Upper lobe of left lung (tissue), 6 donors: ENCODE measurements around the gene ECD. TPM values are rescaled to one million over a fixed set of nuclear protein-coding genes. Genes with fewer than 3 reads are reported as not detected.

Experiments used
- ATAC-seq, 2 donors: fragments of 200-7000 bp; cut with Tn5 transposase; one replicate each; pipeline ENCODE4 v1.9.1; 2022; ENCODE audit warnings: mild to moderate bottlenecking in 2 of 2, moderate library complexity in 2 of 2; ENCODE audit not compliant: low FRiP score in 2 of 2
- DNase-seq, 2 donors: peaks; one replicate each; pipeline ENCODE4 v3.0.0-alpha.2; 2019 to 2020
- H3K27ac ChIP-seq, 4 donors: fragments of 200-600 bp; sonication (generic); one replicate each; pipeline ENCODE4 v1.5.1; 2016 to 2019
- H3K27me3 ChIP-seq, 4 donors: fragments of 200-600 bp; sonication (generic); one replicate each; pipeline ENCODE4 v1.5.1; 2017 to 2019
- H3K36me3 ChIP-seq, 4 donors: fragments of 200-600 bp; sonication (generic); one replicate each; pipeline ENCODE4 v1.5.1; 2016 to 2019
- H3K4me1 ChIP-seq, 4 donors: fragments of 200-600 bp; sonication (generic); one replicate each; pipeline ENCODE4 v1.5.1; 2018 to 2019
- H3K4me3 ChIP-seq, 4 donors: fragments of 200-600 bp; sonication (generic); one replicate each; pipeline ENCODE4 v1.5.1; 2017 to 2019; ENCODE audit warnings: mild to moderate bottlenecking in 2 of 4, moderate library complexity in 1 of 4
- H3K9me3 ChIP-seq, 4 donors: fragments of 200-600 bp; sonication (generic); one replicate each; pipeline ENCODE4 v1.5.1; 2018 to 2019
- CTCF ChIP-seq, 6 experiments: fragments of 450-650 bp in 4 of 6; fragments of 200-600 bp in 2 of 6; sonication (generic) in 2 of 6; IDR thresholded peaks; one replicate each; pipeline ENCODE4 v1.5.1; 2016 to 2019; ENCODE audit warnings: antibody characterized with exemption in 6 of 6
- EP300 ChIP-seq, 4 donors: sonication (generic); formaldehyde crosslinking; IDR thresholded peaks; one replicate each; pipeline ENCODE4 v1.5.1; 2017; ENCODE audit warnings: antibody characterized with exemption in 4 of 4, control low read depth in 2 of 4
- POLR2A ChIP-seq, 4 donors: fragments of 450-650 bp; IDR thresholded peaks; one replicate each; pipeline ENCODE4 v1.5.1; 2016 to 2017; ENCODE audit warnings: antibody characterized with exemption in 4 of 4, mild to moderate bottlenecking in 2 of 4
- POLR2AphosphoS5 ChIP-seq, 2 donors: sonication (generic); formaldehyde crosslinking; IDR thresholded peaks; one replicate each; pipeline ENCODE4 v1.5.1; 2017; ENCODE audit warnings: antibody characterized with exemption in 2 of 2
- WGBS, 2 donors: methylation state at CpG; one replicate each; pipeline ENCODE4 v1.1.5; 2017 to 2018; 5-methylcytosine and 5-hydroxymethylcytosine counted together
- total RNA-seq, 6 donors: library from RNA; depleted of rRNA in 4 of 6; stranded (reverse); fragments of >200 nt in 4 of 6; gene quantifications; one replicate each; pipeline versions ENCODE4 v1.1.0 to v1.2.1, GENCODE V29; 2016 to 2021
- donor health status: DM: no; HTN: no; CAD: no; lungs with moderate emphysema.
- donor health status: DM: no; HTN: yes; CAD: no; lungs with severe emphysema.

The ECD gene
- total RNA-seq, 6 donors from 2014 or later = 19.2 to 43.0 (median 24.8) TPM

GRCh38 chr10:73190188-73190587 lies 22.4 kb upstream of the ECD start:
- H3K4me3 ChIP-seq = no peak overlapping the region
- DNase-seq = no peak
- no peak overlapping the region for H3K27ac ChIP-seq
- peaks cover 0 to 14% (median 9%) of the 10 kb centered on the region in 4 donors for H3K36me3 ChIP-seq
- H3K9me3 ChIP-seq = no peaks in the 10 kb centered on the region
- H3K4me1 ChIP-seq = no peaks in the 10 kb centered on the region
- no peak for ATAC-seq
- WGBS, 2 donors = 96 to 98% methylated on average over 5 of the region's 5 CpGs
- TF ChIP-seq POLR2A (IDR thresholded peaks at IDR 0.05) (no peak), POLR2AphosphoS5 (IDR thresholded peaks at IDR 0.05) (no peak), EP300 (IDR thresholded peaks at IDR 0.05) (no peak), CTCF (IDR thresholded peaks at IDR 0.05) (no peak)
- H3K27me3 ChIP-seq = no peaks in the 10 kb centered on the region

- Histone ChIP-seq H3K27ac (no peak overlapping the region), H3K4me1 (no peaks in the 10 kb centered on the region), H3K9me3 (no peaks in the 10 kb centered on the region), H3K36me3 (peaks cover 0 to 19% (median 5%) of the 10 kb centered on the region in 4 donors), H3K27me3 (no peaks in the 10 kb centered on the region), H3K4me3 (no peak overlapping the region)
- TF ChIP-seq EP300 (IDR thresholded peaks at IDR 0.05) (no peak), POLR2A (IDR thresholded peaks at IDR 0.05) (no peak), CTCF (IDR thresholded peaks at IDR 0.05) (no peak), POLR2AphosphoS5 (IDR thresholded peaks at IDR 0.05) (no peak)
- no peak for DNase-seq
- 81 to 91% methylated on average over 1 of the region's 1 CpG for WGBS, 2 donors
- no peak for ATAC-seq
Observed at GRCh38 chr10:73186266-73186665, 18.5 kb upstream of the ECD start.

GRCh38 chr10:73183667-73184281 lies 16.0 kb upstream of the ECD start:
- no peaks in the 10 kb centered on the region for H3K27me3 ChIP-seq
- 92 to 95% methylated on average over 3 of the region's 3 CpGs for WGBS, 2 donors
- H3K9me3 ChIP-seq = no peaks in the 10 kb centered on the region
- ATAC-seq = no peak
- H3K27ac ChIP-seq = no peak overlapping the region
- DNase-seq = no peak
- H3K4me1 ChIP-seq = no peaks in the 10 kb centered on the region
- H3K4me3 ChIP-seq = no peak overlapping the region
- no peak for TF ChIP-seq POLR2AphosphoS5 (IDR thresholded peaks at IDR 0.05)
- TF ChIP-seq POLR2A (IDR thresholded peaks at IDR 0.05) = no peak
- TF ChIP-seq CTCF (IDR thresholded peaks at IDR 0.05) = no peak
- no peak for TF ChIP-seq EP300 (IDR thresholded peaks at IDR 0.05)
- peaks cover 0 to 36% (median 13%) of the 10 kb centered on the region in 4 donors for H3K36me3 ChIP-seq

GRCh38 chr10:73182568-73182967 lies 14.8 kb upstream of the ECD start:
- Histone ChIP-seq H3K4me3 (no peak overlapping the region), H3K36me3 (peaks cover 4 to 44% (median 16%) of the 10 kb centered on the region in 4 donors), H3K27me3 (no peaks in the 10 kb centered on the region), H3K27ac (no peak overlapping the region), H3K4me1 (no peaks in the 10 kb centered on the region), H3K9me3 (no peaks in the 10 kb centered on the region)
- no peak for TF ChIP-seq EP300 (IDR thresholded peaks at IDR 0.05)
- no peak for TF ChIP-seq POLR2A (IDR thresholded peaks at IDR 0.05)
- TF ChIP-seq POLR2AphosphoS5 (IDR thresholded peaks at IDR 0.05) = no peak
- TF ChIP-seq CTCF (IDR thresholded peaks at IDR 0.05) = no peak
- DNase-seq = no peak
- 96 to 98% methylated on average over 2 of the region's 2 CpGs for WGBS, 2 donors
- no peak for ATAC-seq
